Activated CD8-positive, alpha-beta memory T cell treated with anti-CD3 and anti-CD28 coated beads, Interleukin-2, amount 50 U/mL, for 24 hours (primary cell): Measurements from ENCODE around the gene DOCK4.
"Not testable (repeated sequence)": the region's sequence is repeated elsewhere in the genome, so short reads cannot be mapped to it uniquely, and the experiment has no call there.

Experiments
- DNase-seq: peaks from one replicate; pipeline ENCODE4 v3.0.0-alpha.2; 2020; ENCODE audit errors: extremely low read depth

Gene DOCK4

DNA sequence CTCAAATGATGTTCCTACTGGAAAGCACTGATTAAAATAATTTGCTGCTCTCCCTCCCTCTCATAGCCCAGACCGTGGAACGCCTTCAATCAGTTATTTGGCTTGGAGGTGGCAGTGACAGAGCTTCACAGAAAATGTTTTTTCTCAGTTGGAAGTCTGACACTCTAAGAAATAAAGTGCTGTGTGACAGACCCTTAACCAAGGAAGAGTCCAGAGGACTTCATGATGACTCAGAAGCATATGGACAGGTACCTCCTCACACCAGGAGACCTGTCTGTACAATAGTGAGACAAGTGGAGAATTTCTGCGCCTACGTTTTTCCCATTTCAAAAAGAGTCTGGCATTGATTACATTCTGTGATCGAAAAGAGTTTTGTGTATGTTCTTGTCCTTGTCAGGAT lies 295.5 kb downstream of the DOCK4 start:
- no peak for DNase-seq

DNA sequence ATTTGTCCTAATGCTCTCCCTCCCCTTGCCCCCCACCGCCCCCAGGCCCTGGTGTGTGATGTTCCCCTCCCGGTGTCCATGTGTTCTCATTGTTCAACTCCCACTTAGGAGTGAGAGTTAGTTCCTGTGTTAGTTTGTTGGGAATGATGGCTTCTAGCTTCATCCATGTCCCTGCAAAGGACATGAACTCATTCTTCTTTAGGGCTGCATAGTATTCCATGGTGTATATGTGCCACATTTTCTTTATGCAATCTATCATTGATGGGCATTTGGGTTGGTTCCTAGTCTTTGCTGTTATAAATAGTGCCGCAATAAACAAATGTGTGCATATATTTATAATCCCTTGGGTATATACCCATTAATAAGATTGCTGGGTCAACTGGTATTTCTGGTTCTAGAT lies 297.5 kb downstream of the DOCK4 start:
- not testable (repeated sequence) for DNase-seq

DNA sequence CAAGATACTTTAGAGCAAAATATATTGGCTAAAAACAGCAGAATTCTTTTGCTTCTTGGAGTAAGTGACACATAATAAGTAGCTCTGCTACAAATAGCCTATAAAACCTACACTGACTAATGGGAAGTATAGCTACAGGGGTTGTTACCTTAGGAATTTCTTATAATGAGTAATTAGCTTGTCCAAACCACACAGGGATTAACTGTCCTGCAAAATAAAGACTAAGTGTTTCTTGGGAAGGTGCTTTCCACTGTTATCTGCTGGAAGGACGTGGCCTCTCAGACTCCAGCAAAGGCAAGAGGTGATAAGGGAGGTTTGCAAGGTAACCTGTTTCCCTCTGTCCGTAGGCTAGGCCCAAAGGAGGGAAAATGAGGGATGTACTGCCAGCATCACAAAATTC lies 302.4 kb downstream of the DOCK4 start:
- DNase-seq = no peak

DNA sequence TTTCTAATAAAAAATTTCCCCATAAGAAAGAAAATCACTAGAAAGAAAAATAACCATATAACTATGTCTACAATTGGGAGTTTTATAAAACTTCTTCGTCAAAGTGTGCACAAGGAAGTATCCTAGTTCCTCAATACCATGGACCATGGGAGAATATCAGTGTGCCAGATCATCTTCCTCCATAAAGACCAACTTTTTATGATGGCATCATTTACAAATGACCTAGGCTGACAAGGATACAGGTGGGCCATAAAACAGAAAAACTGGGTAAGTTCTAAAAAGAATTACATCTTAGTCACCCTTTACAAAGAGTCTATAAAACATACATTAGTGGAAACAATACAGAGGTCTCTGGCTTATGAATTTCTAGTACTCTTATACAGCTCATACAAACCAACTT lies 303.2 kb downstream of the DOCK4 start:
- no peak for DNase-seq

DNA sequence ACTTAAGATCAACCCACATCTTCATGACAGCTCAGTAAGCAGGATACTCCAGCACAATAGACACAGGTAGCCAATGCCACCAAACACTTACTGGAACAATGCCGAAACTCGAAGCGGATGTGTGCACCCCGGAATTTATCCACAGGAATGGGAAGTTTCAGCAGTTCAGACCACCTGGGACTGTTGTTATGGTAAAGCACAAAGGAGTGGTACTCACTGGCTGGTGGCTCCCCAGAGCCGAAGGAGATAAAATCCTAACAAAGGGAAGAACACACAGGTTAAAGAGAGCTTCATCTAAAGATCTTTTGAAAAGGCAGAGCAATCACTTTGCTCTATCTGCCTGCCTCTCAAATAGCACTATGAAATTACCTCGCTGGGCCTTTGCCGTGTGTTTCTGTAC lies 305.9 kb downstream of the DOCK4 start:
- no peak for DNase-seq

- no peak for DNase-seq
Measured at GRCh38 chr7:111895049-111895448, 311.1 kb downstream of the DOCK4 start.

GRCh38 chr7:111894518-111894917 lies 311.7 kb downstream of the DOCK4 start:
- no peak for DNase-seq

GRCh38 chr7:111893190-111893589 lies 313.0 kb downstream of the DOCK4 start:
- DNase-seq = no peak

DNA sequence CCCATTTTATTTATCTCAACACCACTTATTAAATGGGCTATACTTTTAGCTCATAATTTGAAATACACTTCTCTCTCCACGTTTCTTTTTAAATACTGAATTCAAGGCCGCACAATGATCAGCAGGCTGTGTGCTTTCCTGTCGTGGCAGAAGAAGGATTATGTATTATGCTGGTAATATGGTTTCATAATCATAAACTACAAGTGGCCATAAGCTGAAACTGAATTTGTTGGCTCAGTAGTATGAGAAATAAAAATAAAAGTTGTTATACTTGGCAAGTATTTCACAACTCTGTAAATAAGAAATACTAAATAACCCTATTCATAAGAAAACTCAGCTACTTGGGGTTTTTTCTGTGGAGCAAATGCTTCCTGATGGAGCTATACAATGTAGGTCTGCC lies 313.6 kb downstream of the DOCK4 start:
- DNase-seq = no peak

GRCh38 chr7:111887734-111888133 lies 318.5 kb downstream of the DOCK4 start:
- no peak for DNase-seq

- no peak for DNase-seq
Measured at GRCh38 chr7:111886233-111886632, 320.0 kb downstream of the DOCK4 start.

DNA sequence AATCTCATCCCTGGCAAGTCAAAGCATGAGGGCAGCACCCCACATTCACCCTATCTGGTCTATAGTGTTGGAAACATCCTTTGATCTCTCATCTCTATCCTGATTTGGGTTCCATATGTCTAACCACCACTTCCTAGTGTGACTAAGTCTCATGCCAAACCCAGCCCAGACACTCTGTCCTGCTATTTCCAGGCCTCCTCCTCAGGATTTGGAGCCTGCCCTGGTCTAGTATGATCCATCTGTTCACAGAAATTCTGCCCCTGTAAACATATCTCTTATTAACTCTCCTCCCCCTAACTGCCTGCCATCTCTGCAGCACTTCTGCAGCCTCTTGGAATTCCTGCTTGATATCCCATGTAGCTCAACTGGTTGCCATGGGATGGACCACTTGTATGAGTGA lies 323.0 kb downstream of the DOCK4 start:
- no peak for DNase-seq

GRCh38 chr7:111878785-111879184 lies 327.4 kb downstream of the DOCK4 start:
- DNase-seq = no peak

DNA sequence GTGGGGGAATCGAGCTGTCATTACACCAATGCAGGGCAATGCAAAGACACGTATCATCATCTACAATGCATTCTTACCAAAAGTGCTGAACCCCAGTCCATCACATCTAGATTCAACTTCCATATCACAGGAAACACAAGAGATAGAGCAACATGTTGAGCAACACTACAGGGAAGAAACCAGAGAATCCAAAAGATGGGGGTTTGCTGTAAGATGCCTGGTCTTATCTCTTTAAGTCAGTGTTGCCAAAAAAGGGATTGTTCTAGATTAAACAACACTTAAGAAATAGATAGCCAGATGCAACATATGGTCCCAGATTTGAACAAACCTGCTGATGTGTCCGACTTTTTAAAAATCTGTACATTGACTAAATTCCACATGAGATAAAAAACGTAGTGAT lies 328.3 kb downstream of the DOCK4 start:
- DNase-seq = no peak

DNA sequence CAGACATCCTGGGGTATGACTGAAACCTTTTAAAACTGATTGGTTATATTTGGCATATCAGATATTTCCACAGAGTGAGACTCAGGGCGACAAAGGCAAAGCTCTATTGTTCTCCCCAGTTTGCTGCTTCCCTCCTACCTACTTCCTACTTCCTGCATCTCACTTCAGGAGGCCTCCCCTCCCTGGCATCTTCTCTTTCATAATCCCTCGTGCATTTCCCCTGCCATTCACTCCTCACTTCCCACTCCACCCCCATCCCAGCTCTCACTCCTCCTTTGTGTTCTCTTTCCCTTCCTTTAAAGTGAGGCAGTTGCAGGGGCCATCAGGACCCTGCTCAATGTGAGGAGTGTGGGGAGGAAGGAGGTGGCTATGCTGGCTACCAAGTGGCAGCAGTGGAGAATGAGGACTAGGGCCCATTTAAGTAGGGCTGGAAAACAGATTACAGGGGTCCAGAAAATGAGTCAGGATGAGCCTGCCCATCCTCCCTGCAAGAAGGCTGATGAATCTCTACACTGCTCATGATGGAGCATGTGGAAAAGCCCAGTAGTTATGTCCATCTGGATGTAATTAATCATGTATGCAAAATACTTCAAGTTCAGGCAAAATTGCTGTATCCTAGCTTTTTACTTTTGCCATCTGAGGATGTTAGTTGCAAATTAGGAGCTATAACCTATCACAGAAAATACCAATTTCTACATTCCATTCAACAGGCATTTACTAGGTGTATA lies 332.1 kb downstream of the DOCK4 start:
- no peak for DNase-seq

- DNase-seq = no peak
Measured at GRCh38 chr7:111873326-111873646, 332.9 kb downstream of the DOCK4 start.

DNA sequence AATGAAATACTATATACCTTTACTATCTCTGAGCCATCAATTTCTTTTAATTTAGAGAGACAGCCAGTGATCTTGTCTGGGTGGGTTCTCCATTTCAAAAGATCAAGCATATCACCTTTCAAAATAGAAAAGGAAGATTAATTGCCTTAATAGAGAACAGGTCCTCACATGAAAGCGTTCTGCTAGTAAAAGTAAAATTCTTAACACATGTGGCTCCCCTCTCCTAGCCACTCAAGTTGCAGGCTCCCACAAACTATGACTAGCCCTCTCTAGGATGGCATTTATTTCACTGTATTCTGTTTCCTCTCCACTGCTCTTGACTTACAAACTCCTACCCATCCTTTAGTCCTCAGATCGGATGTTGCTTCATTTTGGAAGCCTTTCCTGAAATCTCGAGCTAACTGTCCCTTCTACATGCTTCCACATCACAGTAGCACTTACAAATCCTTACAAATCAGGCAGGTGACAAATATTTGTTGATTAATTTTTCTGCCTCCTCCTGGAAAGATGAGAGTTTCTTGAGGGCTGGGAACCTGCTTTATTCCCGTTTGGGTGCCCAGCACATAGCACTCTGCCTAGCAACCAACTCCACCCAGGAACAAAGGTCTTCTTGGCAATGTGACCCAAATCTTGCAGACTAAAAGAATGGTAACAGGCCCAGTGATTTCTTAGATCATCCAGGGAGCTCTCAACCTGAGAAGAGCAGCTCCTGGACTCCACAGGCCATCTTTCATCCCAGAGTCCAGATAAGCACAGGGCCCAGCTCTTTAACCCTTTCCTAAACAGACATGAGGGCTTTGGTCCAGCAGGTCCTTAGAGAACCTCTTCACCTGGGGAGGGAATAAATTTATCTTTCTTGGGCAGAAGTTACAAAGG lies 333.5 kb downstream of the DOCK4 start:
- DNase-seq = no peak

DNA sequence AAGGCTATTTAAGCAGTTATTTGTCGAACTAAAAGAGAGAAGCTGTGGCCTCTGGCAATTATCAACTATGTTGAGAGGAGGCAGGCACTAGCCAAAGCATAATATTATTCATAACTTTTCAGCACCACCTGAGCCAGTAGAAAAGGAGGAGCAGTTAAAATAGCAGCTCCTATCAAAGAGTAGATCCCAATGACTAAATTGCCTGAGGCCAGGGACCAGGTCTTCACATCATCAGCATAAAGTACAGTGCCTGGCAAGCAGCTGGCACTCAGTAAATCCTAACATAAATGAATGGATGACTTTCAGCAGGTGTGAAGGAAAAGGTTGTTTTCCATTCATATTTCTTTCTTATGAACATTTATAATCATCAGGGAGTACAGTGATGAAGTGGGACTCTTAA lies 334.9 kb downstream of the DOCK4 start:
- DNase-seq = no peak

DNA sequence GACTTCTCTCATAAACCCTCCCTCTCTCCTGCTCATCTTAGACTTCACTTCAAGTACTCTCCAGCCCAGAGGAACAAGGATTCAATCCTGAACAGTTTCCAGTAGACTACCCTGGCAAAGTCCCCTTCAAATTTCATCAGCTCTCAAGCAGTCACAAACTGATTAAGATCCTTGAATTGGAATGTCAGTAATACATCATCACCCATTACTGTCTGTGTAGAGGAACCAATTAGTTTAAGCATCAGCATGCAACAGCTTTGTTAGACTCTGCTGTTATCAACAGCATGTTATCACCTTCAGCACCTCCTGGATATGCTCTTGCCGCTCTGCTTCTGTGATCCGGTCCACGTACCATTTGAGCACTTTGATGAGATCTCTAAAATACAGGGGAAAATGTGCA lies 336.9 kb downstream of the DOCK4 start:
- DNase-seq = no peak

- no peak for DNase-seq
Measured at GRCh38 chr7:111867348-111867931, 338.8 kb downstream of the DOCK4 start.

- DNase-seq = no peak
Measured at GRCh38 chr7:111866787-111867186, 339.4 kb downstream of the DOCK4 start.

GRCh38 chr7:111865430-111865829 lies 340.8 kb downstream of the DOCK4 start:
- DNase-seq = no peak
